Measurements from ENCODE around the gene TFR2.

GRCh38 chr7:100586266-100587025 lies 54.9 kb downstream of the TFR2 start, which contains the start of gene FBXO24:
- TF ChIP-seq CTCF (conservative IDR thresholded peaks at IDR 0.05; ENCODE audit: low read length): no peak
- no peak for TF ChIP-seq EZH2phosphoT487 (IDR thresholded peaks at IDR 0.05; ENCODE audit: borderline replicate concordance)
